ENCODE measurements around the gene DRAM2.

DRAM2 gene

GRCh38 chr1:111148376-111148881 lies 8.5 kb upstream of the DRAM2 start:
- no peak overlapping the region for H3K27ac ChIP-seq
- no peaks in the 10 kb centered on the region for H3K9me3 ChIP-seq
- no peak overlapping the region for H3K4me3 ChIP-seq
- H3K27me3 ChIP-seq: no peaks in the 10 kb centered on the region
- no peak for TF ChIP-seq CTCF (IDR thresholded peaks at IDR 0.05)
- H3K4me1 ChIP-seq: no peaks in the 10 kb centered on the region
- intact Hi-C loops (cut with DNase I; ENCODE audit: low total_unique reads): no loop called here
- DNase-seq: no peak
- H3K36me3 ChIP-seq: peaks cover 16 to 58% (median 22%) of the 10 kb centered on the region in 3 donors

- no peaks in the 10 kb centered on the region for H3K27me3 ChIP-seq
- H3K36me3 ChIP-seq: peaks cover 11 to 53% (median 17%) of the 10 kb centered on the region in 3 donors
- TF ChIP-seq CTCF (IDR thresholded peaks at IDR 0.05): no peak
- H3K4me1 ChIP-seq: no peaks in the 10 kb centered on the region
- no peak overlapping the region for H3K4me3 ChIP-seq
- intact Hi-C loops (cut with DNase I; ENCODE audit: low total_unique reads): no loop called here
- no peak for DNase-seq
- no peak overlapping the region for H3K27ac ChIP-seq
- no peaks in the 10 kb centered on the region for H3K9me3 ChIP-seq
Measured at GRCh38 chr1:111147948-111148347, 8.1 kb upstream of the DRAM2 start.

GRCh38 chr1:111145963-111146768 lies 6.3 kb upstream of the DRAM2 start:
- no peak for DNase-seq
- Histone ChIP-seq H3K4me3 (no peak overlapping the region), H3K27me3 (no peaks in the 10 kb centered on the region), H3K9me3 (no peaks in the 10 kb centered on the region), H3K4me1 (peaks cover 0 to 14% (median 9%) of the 10 kb centered on the region in 4 donors), H3K27ac (no peak overlapping the region), H3K36me3 (peaks cover 10 to 43% (median 17%) of the 10 kb centered on the region in 3 donors)
- intact Hi-C loops (cut with DNase I; ENCODE audit: low total_unique reads): no loop called here
- no peak for TF ChIP-seq CTCF (IDR thresholded peaks at IDR 0.05)

- intact Hi-C loops (cut with DNase I; ENCODE audit: low total_unique reads): no loop called here
- no peak for DNase-seq
- Histone ChIP-seq H3K4me3 (no peak overlapping the region), H3K9me3 (no peaks in the 10 kb centered on the region), H3K27me3 (no peaks in the 10 kb centered on the region), H3K27ac (no peak overlapping the region), H3K36me3 (peaks cover 10 to 37% (median 17%) of the 10 kb centered on the region in 3 donors), H3K4me1 (peaks cover 0 to 19% (median 13%) of the 10 kb centered on the region in 4 donors)
- no peak for TF ChIP-seq CTCF (IDR thresholded peaks at IDR 0.05)
Measured at GRCh38 chr1:111145542-111145941, 5.6 kb upstream of the DRAM2 start.

GRCh38 chr1:111142356-111142975 lies 2.6 kb upstream of the DRAM2 start:
- DNase-seq: no peak
- no peak overlapping the region for H3K4me3 ChIP-seq
- no peak overlapping the region for H3K27ac ChIP-seq
- no peak for TF ChIP-seq CTCF (IDR thresholded peaks at IDR 0.05)
- no peaks in the 10 kb centered on the region for H3K27me3 ChIP-seq
- H3K4me1 ChIP-seq: peaks cover 0 to 27% (median 18%) of the 10 kb centered on the region in 4 donors
- intact Hi-C loops (cut with DNase I; ENCODE audit: low total_unique reads): no loop called here
- H3K36me3 ChIP-seq: peaks cover 0 to 9% (median 0%) of the 10 kb centered on the region in 3 donors
- no peaks in the 10 kb centered on the region for H3K9me3 ChIP-seq
